ENCODE measurements around the gene MACF1.
"Not testable (repeated sequence)": the region's sequence is repeated elsewhere in the genome, so short reads cannot be mapped to it uniquely, and the experiment has no call there.

Gene MACF1

GRCh38 chr1:39427912-39428311 lies 223.4 kb downstream of the MACF1 start:
- no peak for DNase-seq

- DNase-seq = no peak
These were observed 227.4 kb downstream of the MACF1 start for GRCh38 chr1:39431927-39432326.

GRCh38 chr1:39434797-39435395 lies 230.4 kb downstream of the MACF1 start:
- DNase-seq = no peak

DNA sequence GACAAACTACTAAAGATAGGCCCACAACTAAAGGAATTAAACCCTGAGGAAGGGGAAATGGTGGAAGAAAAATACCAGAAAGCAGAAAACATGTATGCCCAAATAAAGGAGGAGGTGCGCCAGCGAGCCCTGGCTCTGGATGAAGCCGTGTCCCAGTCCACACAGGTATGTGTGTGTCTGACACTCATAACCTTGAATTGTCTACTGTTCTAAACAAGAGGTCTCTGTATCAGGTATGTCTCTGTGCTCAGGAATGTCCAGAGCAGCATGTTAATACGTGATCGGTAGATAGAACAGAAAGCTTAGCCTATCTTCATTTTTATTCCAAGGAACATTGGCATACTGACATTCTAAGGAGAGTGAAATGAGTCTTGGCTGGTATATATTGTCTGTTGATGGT lies 231.1 kb downstream of the MACF1 start:
- DNase-seq = no peak

DNA sequence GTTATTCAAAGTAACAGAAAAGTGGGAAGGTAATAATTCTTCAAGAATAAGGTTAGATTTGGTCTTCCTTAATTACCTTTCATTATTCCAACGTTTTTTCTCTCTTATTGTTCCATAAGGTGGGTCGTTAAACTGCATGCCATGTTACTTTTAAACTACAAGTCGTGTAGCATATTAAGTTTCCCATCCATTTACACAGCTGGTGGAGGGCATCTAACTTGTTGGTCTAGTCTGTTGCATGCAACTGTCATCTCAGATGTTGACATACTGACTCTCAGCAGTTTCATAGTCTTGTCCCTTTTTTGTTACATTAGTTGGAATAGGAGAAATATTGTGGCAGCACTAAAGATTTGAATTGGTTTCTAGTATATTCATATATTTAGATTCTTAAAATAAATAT lies 232.3 kb downstream of the MACF1 start:
- DNase-seq = no peak

DNA sequence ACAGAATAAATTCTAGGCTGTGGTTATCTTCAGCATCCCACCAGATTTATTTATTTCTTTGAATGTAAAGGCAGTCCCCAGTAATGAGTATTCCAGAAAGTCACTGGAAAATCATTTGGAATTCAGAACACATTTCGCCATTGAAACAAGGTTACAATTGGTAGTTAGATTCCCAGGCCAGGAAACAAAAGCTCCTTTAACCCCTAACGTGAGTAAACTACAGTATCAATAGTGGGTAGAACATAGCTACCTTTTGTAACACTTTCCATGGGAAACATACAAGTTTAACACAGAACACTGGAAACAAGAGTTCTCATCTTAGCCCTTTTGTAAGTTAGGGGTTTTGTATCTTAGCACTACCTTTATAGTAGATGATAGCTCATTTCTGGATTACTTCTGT lies 233.5 kb downstream of the MACF1 start:
- DNase-seq = no peak

DNA sequence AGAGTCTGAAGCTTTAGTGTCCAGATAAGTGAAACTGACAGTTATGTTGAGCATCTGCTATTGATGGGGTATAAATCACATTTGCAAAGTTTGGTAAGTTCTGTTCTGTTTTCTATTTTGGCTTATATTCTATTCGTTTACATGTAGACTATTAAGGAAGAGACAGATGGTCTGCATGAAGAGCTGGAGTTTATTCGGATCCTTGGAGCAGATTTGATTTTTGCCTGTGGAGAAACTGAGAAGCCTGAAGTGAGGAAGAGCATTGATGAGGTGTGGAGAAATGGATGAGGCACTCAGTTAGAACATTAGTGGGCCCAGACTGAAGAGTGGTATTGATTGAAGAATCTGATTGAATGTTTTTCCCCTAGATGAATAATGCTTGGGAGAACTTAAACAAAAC lies 236.4 kb downstream of the MACF1 start:
- no peak for DNase-seq

DNA sequence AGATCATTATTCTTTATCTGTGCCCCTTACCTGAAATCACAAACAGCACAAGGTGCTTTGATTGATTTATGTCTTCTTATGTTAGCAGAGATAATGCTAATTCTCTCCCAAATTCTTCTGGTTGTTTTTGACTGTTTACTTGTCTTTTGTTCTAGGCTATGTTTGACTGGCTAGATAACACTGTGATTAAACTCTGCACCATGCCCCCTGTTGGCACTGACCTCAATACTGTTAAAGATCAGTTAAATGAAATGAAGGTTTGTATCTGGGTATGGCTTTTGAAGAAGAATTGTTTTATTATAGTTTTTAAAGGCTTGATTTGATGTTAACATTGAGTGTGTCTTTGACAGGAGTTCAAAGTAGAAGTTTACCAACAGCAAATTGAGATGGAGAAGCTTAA lies 237.3 kb downstream of the MACF1 start:
- DNase-seq = no peak

GRCh38 chr1:39445573-39445972 lies 241.1 kb downstream of the MACF1 start:
- DNase-seq = no peak

DNA sequence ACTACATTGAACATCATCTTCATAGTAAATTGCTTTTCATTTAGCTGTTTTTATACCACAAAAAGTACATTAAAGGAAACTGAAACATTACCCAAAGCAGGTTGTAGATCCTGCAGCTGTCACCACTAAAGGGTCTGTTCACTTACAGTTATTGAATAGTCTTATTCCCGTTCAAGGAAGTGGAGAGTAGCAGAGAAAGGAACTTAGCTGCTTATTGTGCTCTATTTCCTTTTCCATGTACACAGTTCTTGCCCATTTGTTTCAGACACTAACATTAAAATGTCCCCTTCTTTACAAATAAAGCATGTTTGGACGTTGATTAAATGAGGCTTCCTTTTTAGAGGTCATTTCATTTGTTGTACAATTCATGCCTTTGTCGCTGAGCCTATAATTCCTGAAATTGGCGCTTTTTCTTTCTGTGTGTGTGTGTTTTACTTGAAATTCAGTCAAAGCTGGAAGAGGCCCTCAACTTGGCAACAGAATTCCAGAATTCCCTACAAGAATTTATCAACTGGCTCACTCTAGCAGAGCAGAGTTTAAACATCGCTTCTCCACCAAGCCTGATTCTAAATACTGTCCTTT lies 242.6 kb downstream of the MACF1 start:
- DNase-seq = no peak

GRCh38 chr1:39450041-39450440 lies 245.5 kb downstream of the MACF1 start:
- DNase-seq = not testable (repeated sequence)

DNA sequence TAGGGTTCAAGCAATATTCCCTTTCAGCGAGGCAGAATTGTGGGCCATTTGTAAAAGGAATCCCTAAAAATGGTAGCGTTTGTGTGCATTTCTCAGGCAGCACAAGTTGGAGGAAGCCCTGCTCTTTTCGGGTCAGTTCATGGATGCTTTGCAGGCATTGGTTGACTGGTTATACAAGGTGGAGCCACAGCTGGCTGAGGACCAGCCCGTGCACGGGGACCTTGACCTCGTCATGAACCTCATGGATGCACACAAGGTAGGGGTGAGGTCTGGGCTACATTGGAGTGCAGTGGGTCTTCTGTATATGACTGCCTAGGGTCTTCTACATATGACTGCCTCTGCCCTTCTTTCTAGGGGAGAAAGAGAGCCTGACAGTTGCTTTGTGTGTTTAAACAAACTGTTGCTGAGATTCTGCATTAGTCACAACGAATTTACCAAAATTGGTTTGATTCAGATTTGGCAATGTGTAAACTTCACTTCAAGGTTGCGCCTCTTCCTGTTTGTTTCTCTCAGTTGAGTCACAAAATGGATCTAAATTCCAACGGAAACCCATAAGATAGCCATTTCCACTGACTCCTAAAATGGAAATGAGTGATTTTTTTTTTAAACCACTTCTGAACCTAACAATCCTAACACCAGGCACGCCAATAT lies 246.6 kb downstream of the MACF1 start:
- no peak for DNase-seq

DNA sequence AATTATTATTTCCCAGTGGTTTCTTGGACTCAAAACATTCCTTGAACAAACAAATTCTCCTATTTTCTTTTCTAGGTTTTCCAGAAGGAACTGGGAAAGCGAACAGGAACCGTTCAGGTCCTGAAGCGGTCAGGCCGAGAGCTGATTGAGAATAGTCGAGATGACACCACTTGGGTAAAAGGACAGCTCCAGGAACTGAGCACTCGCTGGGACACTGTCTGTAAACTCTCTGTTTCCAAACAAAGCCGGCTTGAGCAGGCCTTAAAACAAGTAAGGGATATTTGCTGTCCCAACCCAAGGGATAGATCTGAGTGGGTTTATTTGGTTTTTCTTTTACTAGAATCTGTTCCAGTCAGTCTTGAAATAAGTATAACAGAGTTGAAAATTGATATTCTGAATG lies 247.6 kb downstream of the MACF1 start:
- no peak for DNase-seq

DNA sequence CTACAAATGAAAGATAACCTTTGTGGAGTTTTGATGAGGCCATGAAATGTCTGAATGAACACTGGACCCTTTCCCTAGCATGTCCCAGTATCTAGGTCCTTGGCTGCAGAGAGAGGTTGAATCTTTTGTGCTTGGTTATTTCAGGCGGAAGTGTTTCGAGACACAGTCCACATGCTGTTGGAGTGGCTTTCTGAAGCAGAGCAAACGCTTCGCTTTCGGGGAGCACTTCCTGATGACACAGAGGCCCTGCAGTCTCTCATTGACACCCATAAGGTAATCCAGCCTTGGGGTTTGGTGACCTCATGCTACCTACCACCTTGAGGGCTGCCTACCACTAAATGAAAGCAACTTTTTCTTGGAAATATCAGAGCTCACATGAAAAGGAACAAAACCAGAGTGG lies 248.0 kb downstream of the MACF1 start:
- no peak for DNase-seq

GRCh38 chr1:39453603-39454002 lies 249.1 kb downstream of the MACF1 start:
- DNase-seq = no peak

GRCh38 chr1:39458991-39459390 lies 254.5 kb downstream of the MACF1 start:
- no peak for DNase-seq

DNA sequence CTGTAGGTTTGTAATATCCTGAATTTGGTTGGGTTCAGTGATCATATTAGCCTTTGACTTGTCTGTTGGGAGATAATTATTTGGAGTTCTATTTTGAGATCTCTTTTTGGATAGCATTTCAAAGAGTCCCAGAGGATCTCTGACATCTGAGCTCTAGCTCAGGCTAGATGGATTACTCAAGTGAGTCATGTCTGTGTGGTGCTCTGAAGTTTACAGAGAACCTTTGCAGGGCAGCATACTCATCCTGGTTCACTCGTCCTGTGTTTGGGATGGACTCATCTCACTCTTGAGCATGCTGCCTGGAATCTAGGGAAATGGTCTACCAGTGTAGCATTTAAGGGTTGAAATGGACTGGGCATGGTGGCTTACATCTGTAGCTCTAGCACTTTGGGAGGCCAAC lies 257.6 kb downstream of the MACF1 start:
- no peak for DNase-seq

DNA sequence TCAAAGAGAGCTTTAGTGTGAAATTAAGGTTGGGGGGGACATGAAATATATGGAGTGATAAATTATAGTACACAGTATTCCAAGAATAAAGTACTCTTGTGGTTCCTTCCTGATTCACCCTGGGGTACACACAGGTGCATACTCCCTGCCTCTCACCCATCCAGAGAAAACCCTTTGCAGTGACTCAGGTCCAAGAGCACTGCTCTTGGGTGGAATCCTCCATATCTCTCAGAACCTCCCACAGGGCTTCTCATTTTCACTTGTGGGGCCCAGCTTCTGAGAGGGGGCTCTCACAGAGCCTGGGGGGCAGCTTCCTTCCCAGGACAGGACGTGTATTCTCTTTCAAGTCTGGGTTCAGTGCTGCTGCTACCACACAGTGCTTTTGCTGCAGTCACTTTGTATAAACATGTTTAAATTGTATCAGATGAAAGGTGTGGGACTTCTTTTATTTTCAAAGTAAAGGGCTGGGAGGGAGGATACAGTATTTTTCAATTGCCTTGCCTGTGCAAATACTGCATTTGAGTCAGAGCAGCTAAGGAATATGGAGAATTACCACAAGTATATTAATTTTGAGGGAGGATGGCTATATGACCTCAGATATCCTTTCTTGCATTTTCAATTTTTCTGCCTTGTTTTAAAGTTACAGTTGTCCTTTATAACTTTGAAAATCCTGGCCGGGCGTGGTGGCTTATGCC lies 262.1 kb downstream of the MACF1 start:
- DNase-seq = no peak

DNA sequence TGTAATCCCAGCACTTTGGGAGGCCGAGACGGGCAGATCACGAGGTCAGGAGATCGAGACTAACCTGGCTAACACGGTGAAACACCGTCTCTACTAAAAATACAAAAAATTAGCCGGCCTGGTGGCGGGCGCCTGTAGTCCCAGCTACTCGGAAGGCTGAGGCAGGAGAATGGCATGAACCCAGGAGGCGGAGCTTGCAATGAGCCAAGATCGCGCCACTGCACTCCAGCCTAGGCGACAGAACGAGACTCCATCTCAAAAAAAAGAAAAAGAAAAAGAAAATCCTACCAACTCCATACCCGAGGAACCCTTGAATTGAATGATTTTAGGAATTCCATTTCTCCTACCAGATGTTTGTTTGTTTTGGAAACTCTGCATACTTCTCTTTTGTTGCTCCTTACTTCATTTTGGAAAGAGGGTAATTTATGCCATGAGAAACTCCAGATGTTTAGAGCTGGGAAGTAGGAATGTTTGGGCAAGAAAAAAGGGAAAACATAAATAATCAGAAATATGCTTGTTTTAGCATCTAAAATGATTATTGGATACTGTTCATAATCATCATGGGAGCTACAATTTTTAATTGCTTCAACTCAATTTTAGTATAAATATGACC lies 262.7 kb downstream of the MACF1 start:
- not testable (repeated sequence) for DNase-seq

GRCh38 chr1:39469150-39469549 lies 264.7 kb downstream of the MACF1 start:
- no peak for DNase-seq

GRCh38 chr1:39470040-39470439 lies 265.5 kb downstream of the MACF1 start:
- DNase-seq = no peak

GRCh38 chr1:39472826-39473225 lies 268.3 kb downstream of the MACF1 start:
- DNase-seq = no peak

GRCh38 chr1:39473324-39473723 lies 268.8 kb downstream of the MACF1 start:
- no peak for DNase-seq

GRCh38 chr1:39474810-39475209 lies 270.3 kb downstream of the MACF1 start:
- DNase-seq = no peak
